ENCODE data around the gene C11orf24.

GRCh38 chr11:68261006-68261405 lies 10.8 kb downstream of the C11orf24 start:
- TF ChIP-seq CTCF (conservative IDR thresholded peaks at IDR 0.05) (no peak), ZFX (IDR thresholded peaks at IDR 0.05) (no peak)

All from C4-2B (cell line).